ENCODE results near the gene KLHL3.
A peak's percentile ranks its signal among the peaks of the same experiment; 100 is the strongest.

Gene KLHL3

GRCh38 chr5:137743031-137743640 lies 7.2 kb upstream of the KLHL3 start:
- DNase-seq: peak; percentile 77

- no peak for DNase-seq
Measured at GRCh38 chr5:137741718-137742117, 5.8 kb upstream of the KLHL3 start.

- DNase-seq: no peak
Measured at GRCh38 chr5:137739737-137740136, 3.8 kb upstream of the KLHL3 start.

DNA sequence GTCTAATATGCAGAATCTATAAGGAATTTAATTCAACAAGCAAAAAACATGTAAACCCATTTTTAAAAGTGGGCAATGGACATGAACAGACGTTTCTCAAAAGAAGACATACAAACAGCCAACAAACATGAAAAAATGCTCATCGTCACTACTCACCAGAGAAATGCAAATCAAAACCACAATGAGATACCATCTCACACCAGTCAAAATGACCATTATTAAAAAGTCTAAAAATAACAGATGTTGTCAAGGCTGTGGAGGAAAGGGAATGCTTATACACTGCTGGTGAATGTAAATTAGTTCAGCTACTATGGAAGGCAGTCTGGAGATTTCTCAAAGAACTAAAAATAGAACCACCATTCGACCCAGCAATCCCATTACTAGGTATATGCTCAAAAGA lies 3.1 kb upstream of the KLHL3 start:
- DNase-seq: no peak

- peak; percentile 39 for DNase-seq
Measured at GRCh38 chr5:137737349-137738131, 1.7 kb upstream of the KLHL3 start.

GRCh38 chr5:137736496-137736895 lies 607 bp upstream of the KLHL3 start:
- DNase-seq: no peak

DNA sequence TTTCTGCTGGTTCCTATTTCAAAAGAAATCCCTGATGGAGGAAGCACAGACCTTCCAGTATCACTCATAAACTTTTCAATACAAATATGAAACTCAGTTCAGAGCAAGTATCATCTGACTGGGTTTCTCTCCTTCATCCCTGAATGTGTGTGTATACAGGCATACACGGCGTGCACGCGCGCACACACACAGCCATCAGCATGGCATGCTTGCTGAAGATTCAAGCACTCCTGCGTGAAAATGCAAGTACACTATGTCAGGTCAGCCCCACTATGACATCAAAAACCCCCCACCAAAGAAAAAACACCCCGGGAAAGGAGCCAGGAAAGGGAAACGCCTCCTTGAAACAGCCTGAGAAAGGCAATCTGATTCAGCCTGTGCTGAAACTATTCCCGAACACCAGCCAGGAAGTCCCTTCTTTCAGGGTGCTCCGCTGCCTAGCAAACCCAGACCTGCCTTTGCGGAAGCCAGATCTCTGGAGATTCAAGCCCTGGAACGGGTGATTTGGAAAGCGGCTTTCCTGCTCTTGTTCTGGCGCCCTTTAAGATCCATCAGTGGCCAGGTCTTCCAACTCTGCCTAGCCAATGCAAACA lies 831 bp downstream of the KLHL3 start:
- peak; percentile 14 for DNase-seq

- DNase-seq: no peak
Measured at GRCh38 chr5:137734331-137734730, 1.6 kb downstream of the KLHL3 start.

DNA sequence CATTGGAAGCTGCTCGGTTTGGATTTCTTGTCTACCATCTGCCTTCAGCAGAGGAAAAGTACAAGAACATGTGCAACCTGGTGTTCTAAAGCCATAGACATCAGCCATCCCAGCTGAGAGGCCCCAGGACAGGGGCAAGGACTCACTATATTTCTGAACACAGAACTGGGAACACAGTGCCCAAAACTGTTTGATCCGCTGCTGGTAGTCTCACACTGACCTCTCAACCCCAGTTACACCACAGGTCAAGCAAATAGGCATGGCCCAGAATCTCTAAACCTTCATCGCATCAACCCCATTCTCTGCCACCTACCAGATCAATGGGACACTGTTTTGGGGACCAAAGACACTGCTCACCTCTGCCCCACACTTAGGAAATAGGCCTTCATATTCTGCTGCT lies 2.0 kb downstream of the KLHL3 start:
- no peak for DNase-seq

GRCh38 chr5:137733006-137733405 lies 2.9 kb downstream of the KLHL3 start:
- no peak for DNase-seq

DNA sequence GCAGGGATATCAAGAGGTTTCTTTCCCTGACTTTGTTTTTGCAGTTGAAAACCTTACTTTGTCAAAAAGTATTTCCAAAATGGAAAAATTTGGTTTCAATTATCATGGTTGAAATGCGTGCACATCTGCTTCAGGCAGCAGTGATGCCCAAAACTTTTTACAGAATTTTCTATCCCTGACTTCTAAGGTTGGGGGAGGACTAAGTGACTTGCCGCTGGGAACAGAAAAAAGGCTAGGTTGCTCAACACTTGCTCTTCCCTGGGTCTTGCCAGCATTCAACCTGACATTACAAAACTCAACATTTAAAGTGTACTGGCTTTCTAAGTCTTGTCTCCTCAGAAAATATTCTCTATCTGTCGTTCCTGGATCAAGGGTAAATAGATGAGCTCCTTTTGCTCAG lies 4.7 kb downstream of the KLHL3 start:
- no peak for DNase-seq

GRCh38 chr5:137730336-137730735 lies 5.6 kb downstream of the KLHL3 start:
- DNase-seq: no peak

DNA sequence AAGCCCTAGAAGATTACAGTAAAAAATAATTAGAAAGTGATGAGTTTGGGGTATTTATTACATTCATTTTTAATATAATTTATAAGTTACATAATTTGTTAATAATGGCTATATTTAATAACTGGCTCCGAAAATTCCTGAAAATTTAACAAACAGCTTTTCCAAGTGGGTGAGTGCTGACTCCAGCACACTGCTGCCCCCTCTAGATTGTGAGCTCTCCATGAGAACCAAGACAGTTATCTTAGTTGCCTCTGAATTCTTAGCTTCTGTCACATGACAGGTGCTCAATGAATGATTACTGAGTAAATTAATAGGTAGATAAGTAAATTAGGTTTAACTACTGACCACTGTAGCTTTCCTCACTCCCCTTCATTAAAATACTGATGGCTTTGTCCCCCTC lies 7.8 kb downstream of the KLHL3 start:
- no peak for DNase-seq

DNA sequence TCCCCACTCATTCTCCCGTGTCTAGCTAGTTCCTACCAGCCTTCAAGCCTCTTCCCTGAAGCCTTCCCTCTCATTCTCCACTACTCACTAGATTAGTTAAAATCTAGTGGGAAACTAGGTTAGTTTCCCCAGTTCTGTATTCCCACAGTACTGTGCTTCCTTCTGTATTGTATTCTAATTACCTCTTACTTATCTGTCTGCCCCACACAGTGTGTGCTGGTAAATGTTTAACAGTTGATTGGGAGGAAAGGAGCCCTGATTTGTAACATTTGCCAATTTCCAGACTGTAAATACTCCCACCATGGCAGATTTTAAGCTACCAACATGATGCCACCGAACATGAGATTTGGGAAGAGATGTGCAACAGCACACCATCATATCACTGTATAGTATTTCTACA lies 8.3 kb downstream of the KLHL3 start:
- no peak for DNase-seq

GRCh38 chr5:137724251-137724650 lies 11.6 kb downstream of the KLHL3 start:
- no peak for DNase-seq

- no peak for DNase-seq
Measured at GRCh38 chr5:137718611-137719010, 17.3 kb downstream of the KLHL3 start.

DNA sequence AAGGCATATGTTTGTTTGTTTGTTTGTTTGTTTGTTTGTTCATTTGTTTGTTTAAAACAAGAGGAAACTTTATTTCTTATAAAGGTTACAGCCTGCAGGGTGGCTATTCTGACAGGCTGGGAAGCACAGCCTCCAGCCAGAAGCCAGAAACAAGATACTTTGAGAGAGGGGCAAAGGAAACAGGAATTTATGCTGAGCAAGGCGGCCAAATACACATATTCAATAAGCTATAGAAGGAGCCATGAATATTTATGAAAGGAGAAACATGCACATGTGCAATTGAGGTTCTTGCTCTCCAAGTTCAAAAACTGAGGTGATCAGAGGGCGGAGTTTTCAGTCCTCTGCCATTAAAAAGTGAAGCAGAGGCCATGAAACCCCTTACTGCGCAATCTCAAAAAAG lies 19.6 kb downstream of the KLHL3 start:
- DNase-seq: no peak

DNA sequence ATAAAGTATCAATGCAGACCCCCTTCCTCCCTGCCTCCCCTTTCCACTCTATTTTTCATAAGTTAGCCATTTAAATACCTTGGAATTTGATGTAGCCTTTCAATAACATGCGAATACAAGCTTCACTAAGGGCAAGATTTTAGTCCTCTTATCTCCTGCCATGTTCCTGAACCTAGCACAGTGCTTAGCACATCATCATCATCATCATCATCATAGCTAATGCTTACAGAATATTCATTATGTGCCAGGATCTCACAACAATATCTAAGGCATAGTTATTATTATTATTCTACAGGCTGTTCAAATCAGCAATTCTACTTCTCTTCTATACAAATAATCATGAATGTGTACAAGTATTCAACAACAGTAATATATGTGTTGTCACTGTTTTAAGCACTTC lies 20.4 kb downstream of the KLHL3 start:
- DNase-seq: no peak

DNA sequence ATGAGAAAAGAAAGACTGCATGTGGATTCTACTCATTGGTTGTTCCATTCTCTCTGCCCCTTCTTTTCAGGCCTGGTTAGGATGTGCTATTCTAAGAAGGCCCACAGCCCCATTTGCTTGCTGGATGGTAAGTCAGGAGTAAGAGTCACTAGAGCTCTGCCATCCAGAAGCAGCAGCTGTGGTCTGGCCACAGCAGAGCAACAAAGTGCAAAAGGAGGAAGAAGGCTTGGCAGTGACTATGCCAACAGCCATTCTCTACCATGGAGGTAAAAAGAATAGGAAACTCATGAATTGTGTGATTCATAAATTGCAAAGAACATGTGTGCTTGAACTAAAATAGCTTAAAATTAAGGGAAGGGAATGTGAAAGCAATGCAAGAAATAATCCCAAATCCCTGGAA lies 20.9 kb downstream of the KLHL3 start:
- no peak for DNase-seq

DNA sequence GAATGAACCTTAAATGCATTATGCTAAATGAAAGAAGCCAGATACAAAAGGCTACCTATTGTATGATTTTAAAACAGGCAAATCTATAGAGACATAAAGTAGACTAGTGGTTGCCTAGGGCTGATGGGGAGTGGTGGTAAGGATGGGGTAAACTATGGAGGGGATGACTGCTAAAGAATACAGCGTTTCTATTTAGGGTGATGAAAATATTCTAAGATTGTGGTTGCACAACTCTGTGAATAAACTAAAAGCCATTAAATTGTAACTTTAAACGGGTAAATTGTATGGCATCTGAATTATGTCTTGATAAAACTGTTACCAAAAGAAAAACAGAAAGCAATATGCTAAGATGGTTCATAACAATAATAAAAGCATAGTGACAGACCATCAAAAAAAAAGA lies 21.4 kb downstream of the KLHL3 start:
- DNase-seq: no peak

GRCh38 chr5:137712139-137712667 lies 23.7 kb downstream of the KLHL3 start:
- no peak for DNase-seq

DNA sequence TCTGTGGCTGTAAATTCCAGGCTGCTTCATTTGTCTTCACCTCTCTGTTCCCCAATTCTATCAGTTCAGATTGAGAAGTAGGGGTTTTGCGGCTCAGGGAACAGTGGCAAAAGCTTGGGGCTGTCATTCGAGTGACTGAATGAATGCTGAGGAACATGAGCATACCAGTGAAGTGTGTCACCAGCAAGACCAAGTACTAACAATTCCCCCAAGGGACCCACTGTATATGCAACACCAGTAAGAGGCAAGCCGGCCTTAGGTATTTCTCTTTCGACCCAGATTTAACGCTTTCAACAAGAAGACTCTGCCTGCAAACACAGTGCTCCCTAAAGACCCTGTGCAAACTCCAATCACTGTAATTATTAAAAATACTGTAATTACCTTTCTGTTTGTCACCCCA lies 25.8 kb downstream of the KLHL3 start:
- no peak for DNase-seq

GRCh38 chr5:137708796-137709559 lies 26.9 kb downstream of the KLHL3 start:
- DNase-seq: no peak

All from CD4-positive, alpha-beta T cell treated with Interleukin-21 for 1 hour (primary cell).